Coronary artery (tissue), 2 donors: ENCODE results near the gene COL6A1.
"Not testable (repeated sequence)": the region's sequence is repeated elsewhere in the genome, so short reads cannot be mapped to it uniquely, and the experiment has no call there.

Experiments used
- DNase-seq: peaks from one replicate; pipeline ENCODE4 v3.0.0-alpha.2; 2017; ENCODE audit warnings: low spot score
- H3K27ac ChIP-seq, 2 donors: fragments of 200-600 bp; sonication (generic); one replicate each; pipeline ENCODE4 v1.5.1; 2016 to 2019
- H3K4me3 ChIP-seq: fragments of 200-600 bp; sonication (generic); 2 replicates; pipeline ENCODE4 v1.5.1; 2016; ENCODE audit warnings: mild to moderate bottlenecking, moderate library complexity
- TF ChIP-seq, protein P1 (sequence below): fragments of 200-600 bp; sonication (generic); IDR thresholded peaks from one replicate; pipeline ENCODE4 v1.5.1; 2019; ENCODE audit warnings: antibody characterized with exemption

The COL6A1 gene

DNA sequence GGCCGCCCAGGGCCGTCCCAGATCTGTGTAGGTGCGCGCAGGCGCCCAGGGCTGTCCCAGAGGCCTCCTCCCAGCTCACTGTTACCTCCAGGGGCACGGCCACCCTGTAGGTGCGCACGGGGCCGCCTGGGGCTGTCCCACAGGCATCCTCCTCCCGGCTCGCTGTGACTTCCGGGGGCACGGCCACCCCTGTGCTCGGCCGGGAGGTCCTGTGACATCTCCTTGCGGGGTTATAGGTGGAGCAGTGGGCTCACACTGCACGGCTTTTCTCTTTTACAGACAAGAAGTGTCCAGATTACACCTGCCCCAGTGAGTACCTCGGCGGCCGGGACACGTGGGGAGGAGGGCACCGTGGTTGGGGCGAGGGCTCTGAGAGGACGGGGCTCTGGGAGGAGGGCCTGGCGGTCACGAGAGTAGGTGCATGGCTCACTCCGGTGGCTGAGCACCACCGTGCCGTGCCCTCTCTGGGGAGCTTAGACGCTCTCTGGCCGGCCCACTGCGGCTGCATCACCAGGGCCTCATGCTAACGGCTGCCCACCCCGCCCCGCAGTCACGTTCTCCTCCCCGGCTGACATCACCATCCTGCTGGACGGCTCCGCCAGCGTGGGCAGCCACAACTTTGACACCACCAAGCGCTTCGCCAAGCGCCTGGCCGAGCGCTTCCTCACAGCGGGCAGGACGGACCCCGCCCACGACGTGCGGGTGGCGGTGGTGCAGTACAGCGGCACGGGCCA lies 21.4 kb downstream of the COL6A1 start:
- Histone ChIP-seq H3K4me3 (no peak overlapping the region), H3K27ac (no peak overlapping the region)
- TF ChIP-seq, protein P1, sequence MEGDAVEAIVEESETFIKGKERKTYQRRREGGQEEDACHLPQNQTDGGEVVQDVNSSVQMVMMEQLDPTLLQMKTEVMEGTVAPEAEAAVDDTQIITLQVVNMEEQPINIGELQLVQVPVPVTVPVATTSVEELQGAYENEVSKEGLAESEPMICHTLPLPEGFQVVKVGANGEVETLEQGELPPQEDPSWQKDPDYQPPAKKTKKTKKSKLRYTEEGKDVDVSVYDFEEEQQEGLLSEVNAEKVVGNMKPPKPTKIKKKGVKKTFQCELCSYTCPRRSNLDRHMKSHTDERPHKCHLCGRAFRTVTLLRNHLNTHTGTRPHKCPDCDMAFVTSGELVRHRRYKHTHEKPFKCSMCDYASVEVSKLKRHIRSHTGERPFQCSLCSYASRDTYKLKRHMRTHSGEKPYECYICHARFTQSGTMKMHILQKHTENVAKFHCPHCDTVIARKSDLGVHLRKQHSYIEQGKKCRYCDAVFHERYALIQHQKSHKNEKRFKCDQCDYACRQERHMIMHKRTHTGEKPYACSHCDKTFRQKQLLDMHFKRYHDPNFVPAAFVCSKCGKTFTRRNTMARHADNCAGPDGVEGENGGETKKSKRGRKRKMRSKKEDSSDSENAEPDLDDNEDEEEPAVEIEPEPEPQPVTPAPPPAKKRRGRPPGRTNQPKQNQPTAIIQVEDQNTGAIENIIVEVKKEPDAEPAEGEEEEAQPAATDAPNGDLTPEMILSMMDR = no peak
- peak; percentile 64 for DNase-seq

DNA sequence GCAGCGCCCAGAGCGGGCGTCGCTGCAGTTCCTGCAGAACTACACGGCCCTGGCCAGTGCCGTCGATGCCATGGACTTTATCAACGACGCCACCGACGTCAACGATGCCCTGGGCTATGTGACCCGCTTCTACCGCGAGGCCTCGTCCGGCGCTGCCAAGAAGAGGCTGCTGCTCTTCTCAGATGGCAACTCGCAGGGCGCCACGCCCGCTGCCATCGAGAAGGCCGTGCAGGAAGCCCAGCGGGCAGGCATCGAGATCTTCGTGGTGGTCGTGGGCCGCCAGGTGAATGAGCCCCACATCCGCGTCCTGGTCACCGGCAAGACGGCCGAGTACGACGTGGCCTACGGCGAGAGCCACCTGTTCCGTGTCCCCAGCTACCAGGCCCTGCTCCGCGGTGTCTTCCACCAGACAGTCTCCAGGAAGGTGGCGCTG lies 22.0 kb downstream of the COL6A1 start:
- Histone ChIP-seq H3K27ac (no peak overlapping the region), H3K4me3 (no peak overlapping the region)
- TF ChIP-seq, protein P1 = no peak
- peak; percentile 72 for DNase-seq

DNA sequence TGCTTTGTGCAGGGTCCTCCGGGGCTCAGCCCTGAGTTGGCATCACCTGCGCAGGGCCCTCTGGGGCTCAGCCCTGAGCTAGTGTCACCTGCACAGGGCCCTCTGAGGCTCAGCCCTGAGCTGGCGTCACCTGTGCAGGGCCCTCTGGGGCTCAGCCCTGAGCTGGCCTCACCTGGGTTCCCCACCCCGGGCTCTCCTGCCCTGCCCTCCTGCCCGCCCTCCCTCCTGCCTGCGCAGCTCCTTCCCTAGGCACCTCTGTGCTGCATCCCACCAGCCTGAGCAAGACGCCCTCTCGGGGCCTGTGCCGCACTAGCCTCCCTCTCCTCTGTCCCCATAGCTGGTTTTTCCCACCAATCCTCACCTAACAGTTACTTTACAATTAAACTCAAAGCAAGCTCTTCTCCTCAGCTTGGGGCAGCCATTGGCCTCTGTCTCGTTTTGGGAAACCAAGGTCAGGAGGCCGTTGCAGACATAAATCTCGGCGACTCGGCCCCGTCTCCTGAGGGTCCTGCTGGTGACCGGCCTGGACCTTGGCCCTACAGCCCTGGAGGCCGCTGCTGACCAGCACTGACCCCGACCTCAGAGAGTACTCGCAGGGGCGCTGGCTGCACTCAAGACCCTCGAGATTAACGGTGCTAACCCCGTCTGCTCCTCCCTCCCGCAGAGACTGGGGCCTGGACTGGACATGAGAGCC lies 22.7 kb downstream of the COL6A1 start:
- peak; percentile 72 for DNase-seq
- TF ChIP-seq, protein P1 = no peak

DNA sequence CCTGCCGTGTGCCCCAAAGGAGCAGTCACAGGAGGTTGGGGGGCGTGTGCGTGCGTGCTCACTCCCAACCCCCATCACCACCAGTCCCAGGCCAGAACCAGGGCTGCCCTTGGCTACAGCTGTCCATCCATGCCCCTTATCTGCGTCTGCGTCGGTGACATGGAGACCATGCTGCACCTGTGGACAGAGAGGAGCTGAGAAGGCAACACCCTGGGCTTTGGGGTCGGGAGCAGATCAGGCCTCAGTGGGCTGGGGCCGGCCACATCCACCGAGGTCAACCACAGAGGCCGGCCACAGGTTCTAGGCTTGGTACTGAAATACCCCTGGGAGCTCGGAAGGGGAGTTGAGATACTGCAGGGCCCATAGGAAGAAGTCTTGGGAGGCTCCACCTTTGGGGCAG lies 23.5 kb downstream of the COL6A1 start:
- DNase-seq = peak; percentile 71
- Histone ChIP-seq H3K4me3 (no peak overlapping the region), H3K27ac (peak overlapping the region in 1 of 2 donors; percentile 16)
- TF ChIP-seq, protein P1 = no peak

More for the DNA sequence above, 22.7 kb downstream of the COL6A1 start:
- H3K27ac ChIP-seq = peak overlapping the region in 1 of 2 donors; percentile 4
- no peak overlapping the region for H3K4me3 ChIP-seq

DNA sequence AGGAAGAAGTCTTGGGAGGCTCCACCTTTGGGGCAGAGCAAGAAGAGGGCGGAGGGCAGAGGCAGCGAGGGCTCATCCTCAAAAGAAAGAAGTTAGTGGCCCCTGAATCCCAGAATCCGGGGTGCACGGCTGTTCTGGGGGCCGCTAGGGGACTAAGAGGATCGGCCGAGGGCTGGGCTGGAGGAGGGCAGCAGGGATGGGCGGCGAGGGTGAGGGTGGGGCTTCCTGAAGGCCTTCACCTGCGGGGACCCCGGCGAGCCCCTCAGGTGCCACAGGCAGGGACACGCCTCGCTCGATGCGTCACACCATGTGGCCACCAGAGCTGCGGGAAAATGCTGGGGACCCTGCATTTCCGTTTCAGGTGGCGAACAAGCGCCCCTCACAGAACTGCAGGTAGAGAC lies 23.9 kb downstream of the COL6A1 start:
- TF ChIP-seq, protein P1 = no peak
- peak; percentile 72 for DNase-seq
- H3K27ac ChIP-seq = no peak overlapping the region

DNA sequence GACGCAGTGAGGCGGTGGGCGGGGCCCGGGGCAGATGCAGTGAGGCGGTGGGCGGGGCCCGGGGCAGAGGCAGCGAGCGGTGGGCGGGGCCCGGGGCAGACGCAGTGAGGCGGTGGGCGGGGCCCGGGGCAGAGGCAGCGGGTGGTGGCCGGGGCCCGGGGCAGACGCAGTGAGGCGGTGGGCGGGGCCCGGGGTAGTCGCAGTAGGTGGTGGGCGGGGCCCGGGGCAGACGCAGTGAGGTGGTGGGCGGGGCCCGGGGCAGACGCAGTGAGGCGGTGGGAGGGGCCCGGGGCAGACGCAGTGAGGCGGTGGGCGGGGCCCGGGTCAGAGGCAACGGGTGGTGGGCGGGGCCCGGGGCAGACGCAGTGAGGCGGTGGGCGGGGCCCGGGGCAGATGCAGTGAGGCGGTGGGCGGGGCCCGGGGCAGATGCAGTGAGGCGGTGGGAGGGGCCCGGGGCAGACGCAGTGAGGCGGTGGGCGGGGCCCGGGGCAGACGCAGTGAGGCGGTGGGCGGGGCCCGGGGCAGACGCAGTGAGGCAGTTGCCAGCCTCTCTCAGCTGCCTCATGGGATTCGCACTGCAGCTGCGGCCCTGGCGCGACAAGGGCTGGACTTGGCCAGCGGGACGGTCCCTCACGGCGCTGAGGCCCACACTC lies 24.4 kb downstream of the COL6A1 start:
- not testable (repeated sequence) for H3K4me3 ChIP-seq, H3K27ac ChIP-seq, DNase-seq

More for the DNA sequence above, 23.9 kb downstream of the COL6A1 start:
- no peak overlapping the region for H3K4me3 ChIP-seq
